Measurements from ENCODE around the gene SVEP1. TPM values are rescaled to one million over a fixed set of nuclear protein-coding genes. Genes with fewer than 3 reads are reported as not detected.

SVEP1 gene
- total RNA-seq, 2 experiments from 2014 or later = not detected

DNA sequence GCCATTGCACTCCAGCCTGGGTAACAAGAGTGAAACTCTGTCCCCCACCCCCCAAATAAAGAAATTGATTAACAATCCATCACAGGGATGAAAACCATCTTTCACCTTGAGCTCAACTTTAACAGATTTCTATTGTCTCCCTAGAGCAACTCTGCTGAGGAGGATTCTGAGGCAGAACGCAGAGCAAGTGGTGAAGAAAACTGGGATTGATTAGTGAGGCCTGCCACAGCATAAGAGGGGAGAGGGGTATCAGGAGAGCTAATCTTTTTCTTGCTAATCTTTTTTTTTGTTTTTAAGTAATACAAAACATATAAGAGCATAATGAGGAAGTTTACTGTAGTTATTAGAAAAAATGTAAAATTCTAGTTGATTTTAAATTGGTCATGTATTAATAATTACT is 250.8 kb downstream of the SVEP1 start:
- H2AFZ ChIP-seq (ENCODE audit: low read length) = no peak overlapping the region
- BruUV-seq (replicated peaks) = no TSS peak
- POLR2A ChIA-PET = interaction anchor here (0.9 kb wide), 1 partner anchor 132 kb away, joined by 5 read pairs; no protein-coding TSS in a partner anchor

DNA sequence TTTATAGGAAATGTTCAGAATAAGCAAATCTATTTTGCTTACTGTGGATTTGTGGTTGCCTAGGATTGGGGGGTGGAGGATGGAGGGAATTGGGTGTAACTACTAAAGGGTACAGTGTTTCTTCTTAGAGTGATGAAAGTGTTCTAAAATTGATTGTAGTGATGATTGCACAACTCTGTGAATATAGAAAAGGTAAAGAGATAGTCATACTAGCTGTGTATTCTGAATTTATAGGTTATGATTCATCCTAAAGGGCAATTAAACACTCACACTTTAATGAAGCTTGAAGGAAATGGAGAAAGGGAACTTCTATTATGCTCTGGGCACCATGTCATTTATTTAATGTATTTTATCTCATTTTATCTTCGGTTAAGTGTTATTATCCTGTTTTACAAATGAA is 251.8 kb downstream of the SVEP1 start:
- no peak for TF ChIP-seq EZH2phosphoT487 (IDR thresholded peaks at IDR 0.05; ENCODE audit: borderline replicate concordance, low read depth, low read length)
- TF ChIP-seq, protein P1, sequence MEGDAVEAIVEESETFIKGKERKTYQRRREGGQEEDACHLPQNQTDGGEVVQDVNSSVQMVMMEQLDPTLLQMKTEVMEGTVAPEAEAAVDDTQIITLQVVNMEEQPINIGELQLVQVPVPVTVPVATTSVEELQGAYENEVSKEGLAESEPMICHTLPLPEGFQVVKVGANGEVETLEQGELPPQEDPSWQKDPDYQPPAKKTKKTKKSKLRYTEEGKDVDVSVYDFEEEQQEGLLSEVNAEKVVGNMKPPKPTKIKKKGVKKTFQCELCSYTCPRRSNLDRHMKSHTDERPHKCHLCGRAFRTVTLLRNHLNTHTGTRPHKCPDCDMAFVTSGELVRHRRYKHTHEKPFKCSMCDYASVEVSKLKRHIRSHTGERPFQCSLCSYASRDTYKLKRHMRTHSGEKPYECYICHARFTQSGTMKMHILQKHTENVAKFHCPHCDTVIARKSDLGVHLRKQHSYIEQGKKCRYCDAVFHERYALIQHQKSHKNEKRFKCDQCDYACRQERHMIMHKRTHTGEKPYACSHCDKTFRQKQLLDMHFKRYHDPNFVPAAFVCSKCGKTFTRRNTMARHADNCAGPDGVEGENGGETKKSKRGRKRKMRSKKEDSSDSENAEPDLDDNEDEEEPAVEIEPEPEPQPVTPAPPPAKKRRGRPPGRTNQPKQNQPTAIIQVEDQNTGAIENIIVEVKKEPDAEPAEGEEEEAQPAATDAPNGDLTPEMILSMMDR (conservative IDR thresholded peaks at IDR 0.05; ENCODE audit: low read length) = no peak
- no peak for DNase-seq (ENCODE audit: low spot score)
- H3K4me2 ChIP-seq (ENCODE audit: low read length) = no peak overlapping the region

More for the DNA sequence above, 250.8 kb downstream of the SVEP1 start:
- TF ChIP-seq, protein P1 (conservative IDR thresholded peaks at IDR 0.05; ENCODE audit: low read length) = no peak
- no peak overlapping the region for H3K27ac ChIP-seq (ENCODE audit: low read depth, low read length, poor library complexity, severe bottlenecking)
- no peaks in the 10 kb centered on the region for H3K4me1 ChIP-seq (ENCODE audit: insufficient read depth, low read length, poor library complexity, severe bottlenecking)
- no peak overlapping the region for H3K4me3 ChIP-seq (ENCODE audit: low read depth, low read length, poor library complexity, severe bottlenecking)
- H3K9me2 ChIP-seq (ENCODE audit: insufficient read depth, low read length) = no peaks in the 10 kb centered on the region
- intact Hi-C loops (cut with micrococcal nuclease; ENCODE audit: unreplicated experiment) = no loop called here
- CTCF ChIA-PET (ENCODE audit: unreplicated experiment) = no interaction called here
- DNase-seq (ENCODE audit: low spot score) = no peak
- no peaks in the 10 kb centered on the region for H3K79me2 ChIP-seq (ENCODE audit: insufficient read depth, low read depth, low read length)
- no peak overlapping the region for H3K4me2 ChIP-seq (ENCODE audit: low read length)
- H3K9me3 ChIP-seq (ENCODE audit: low read length) = no peaks in the 10 kb centered on the region
- no peaks in the 10 kb centered on the region for H3K36me3 ChIP-seq (ENCODE audit: insufficient read depth, low read length)
- H4K20me1 ChIP-seq (ENCODE audit: insufficient read depth, low read length) = no peaks in the 10 kb centered on the region

DNA sequence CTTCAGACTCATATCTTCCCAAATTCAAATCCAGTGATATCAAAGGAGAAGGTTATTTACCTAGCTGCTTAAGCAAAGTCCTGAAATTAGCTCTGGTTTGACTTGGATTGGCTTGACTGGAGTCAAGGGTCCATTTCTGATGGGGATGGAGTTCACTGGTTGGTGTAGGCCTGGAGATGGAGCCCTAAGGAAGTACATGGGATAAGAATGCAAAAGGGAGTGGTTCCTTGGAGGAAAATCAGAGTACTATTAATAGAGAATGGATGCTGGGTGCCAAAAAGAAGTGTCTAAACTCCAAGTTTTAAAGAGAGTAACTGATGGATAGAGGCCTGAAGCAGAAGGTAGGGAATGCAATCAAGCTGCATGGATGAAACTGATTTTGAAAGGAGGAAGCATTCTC is 255.7 kb downstream of the SVEP1 start:
- no peak overlapping the region for H3K27ac ChIP-seq (ENCODE audit: low read depth, low read length, poor library complexity, severe bottlenecking)
- H3K9me2 ChIP-seq (ENCODE audit: insufficient read depth, low read length) = no peaks in the 10 kb centered on the region
- H2AFZ ChIP-seq (ENCODE audit: low read length) = no peak overlapping the region
- no peak for TF ChIP-seq EZH2phosphoT487 (IDR thresholded peaks at IDR 0.05; ENCODE audit: borderline replicate concordance, low read depth, low read length)
- TF ChIP-seq, protein P1 (conservative IDR thresholded peaks at IDR 0.05; ENCODE audit: low read length) = no peak
- H3K36me3 ChIP-seq (ENCODE audit: insufficient read depth, low read length) = no peaks in the 10 kb centered on the region
- H4K20me1 ChIP-seq (ENCODE audit: insufficient read depth, low read length) = no peaks in the 10 kb centered on the region
- no peak overlapping the region for H3K4me2 ChIP-seq (ENCODE audit: low read length)
- intact Hi-C loops (cut with micrococcal nuclease; ENCODE audit: unreplicated experiment) = no loop called here
- ChIA-PET POLR2A (interaction anchor here (0.9 kb wide), 1 partner anchor 16 kb away, joined by 4 read pairs; no protein-coding TSS in a partner anchor), CTCF (ENCODE audit: unreplicated experiment) (no interaction called here)
- no peaks in the 10 kb centered on the region for H3K4me1 ChIP-seq (ENCODE audit: insufficient read depth, low read length, poor library complexity, severe bottlenecking)
- no peaks in the 10 kb centered on the region for H3K9me3 ChIP-seq (ENCODE audit: low read length)
- H3K4me3 ChIP-seq (ENCODE audit: low read depth, low read length, poor library complexity, severe bottlenecking) = no peak overlapping the region
- H3K79me2 ChIP-seq (ENCODE audit: insufficient read depth, low read depth, low read length) = no peaks in the 10 kb centered on the region
- no TSS peak for BruUV-seq (replicated peaks)
- no peak for DNase-seq (ENCODE audit: low spot score)

More for the DNA sequence above, 251.8 kb downstream of the SVEP1 start:
- no peak overlapping the region for H2AFZ ChIP-seq (ENCODE audit: low read length)
- H3K4me1 ChIP-seq (ENCODE audit: insufficient read depth, low read length, poor library complexity, severe bottlenecking) = no peaks in the 10 kb centered on the region
- H4K20me1 ChIP-seq (ENCODE audit: insufficient read depth, low read length) = no peaks in the 10 kb centered on the region
- no peaks in the 10 kb centered on the region for H3K36me3 ChIP-seq (ENCODE audit: insufficient read depth, low read length)
- H3K4me3 ChIP-seq (ENCODE audit: low read depth, low read length, poor library complexity, severe bottlenecking) = no peak overlapping the region
- BruUV-seq (replicated peaks) = no TSS peak
- H3K27ac ChIP-seq (ENCODE audit: low read depth, low read length, poor library complexity, severe bottlenecking) = no peak overlapping the region
- CTCF ChIA-PET (ENCODE audit: unreplicated experiment) = interaction anchor here (0.6 kb wide), 1 partner anchor 11 kb away, joined by 3 read pairs; no protein-coding TSS in a partner anchor
- intact Hi-C loops (cut with micrococcal nuclease; ENCODE audit: unreplicated experiment) = no loop called here
- no peaks in the 10 kb centered on the region for H3K9me2 ChIP-seq (ENCODE audit: insufficient read depth, low read length)
- H3K9me3 ChIP-seq (ENCODE audit: low read length) = no peaks in the 10 kb centered on the region
- POLR2A ChIA-PET = no interaction called here
- H3K79me2 ChIP-seq (ENCODE audit: insufficient read depth, low read depth, low read length) = no peaks in the 10 kb centered on the region
